GM12875 (cell line): ENCODE measurements around the gene PRR5L.

Experiments used
- H3K4me3 ChIP-seq: one replicate; pipeline ENCODE4 v1.5.1; 2011; ENCODE audit warnings: low read depth, low read length, control low read depth
- TF ChIP-seq, protein P1 (sequence below): IDR thresholded peaks from 2 replicates; pipeline ENCODE4 v1.5.1; 2011; ENCODE audit warnings: low read depth, mild to moderate bottlenecking, control low read depth, inconsistent platforms, low read length, moderate library complexity, borderline replicate concordance; ENCODE audit not compliant: insufficient read depth

The PRR5L gene

DNA sequence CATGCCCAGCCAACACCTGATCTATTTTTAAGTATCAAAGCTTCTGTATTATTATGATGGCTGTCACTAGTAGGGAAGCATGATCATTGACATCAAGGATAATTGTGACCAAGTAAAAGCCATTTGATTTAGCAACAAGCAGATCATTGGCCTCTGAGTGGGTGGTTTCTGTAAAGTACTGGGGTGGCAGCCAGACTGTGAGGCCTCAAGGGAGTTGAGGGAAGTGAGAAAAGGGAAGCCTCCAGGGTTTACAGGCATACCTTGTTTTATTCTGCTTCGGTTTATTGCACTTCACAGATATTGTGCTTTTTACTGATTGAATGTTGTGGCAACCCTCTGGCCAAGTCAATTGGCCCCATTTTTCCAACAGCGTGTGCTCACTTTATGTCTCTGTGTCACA, 60.1 kb downstream of the PRR5L start:
- TF ChIP-seq, protein P1, sequence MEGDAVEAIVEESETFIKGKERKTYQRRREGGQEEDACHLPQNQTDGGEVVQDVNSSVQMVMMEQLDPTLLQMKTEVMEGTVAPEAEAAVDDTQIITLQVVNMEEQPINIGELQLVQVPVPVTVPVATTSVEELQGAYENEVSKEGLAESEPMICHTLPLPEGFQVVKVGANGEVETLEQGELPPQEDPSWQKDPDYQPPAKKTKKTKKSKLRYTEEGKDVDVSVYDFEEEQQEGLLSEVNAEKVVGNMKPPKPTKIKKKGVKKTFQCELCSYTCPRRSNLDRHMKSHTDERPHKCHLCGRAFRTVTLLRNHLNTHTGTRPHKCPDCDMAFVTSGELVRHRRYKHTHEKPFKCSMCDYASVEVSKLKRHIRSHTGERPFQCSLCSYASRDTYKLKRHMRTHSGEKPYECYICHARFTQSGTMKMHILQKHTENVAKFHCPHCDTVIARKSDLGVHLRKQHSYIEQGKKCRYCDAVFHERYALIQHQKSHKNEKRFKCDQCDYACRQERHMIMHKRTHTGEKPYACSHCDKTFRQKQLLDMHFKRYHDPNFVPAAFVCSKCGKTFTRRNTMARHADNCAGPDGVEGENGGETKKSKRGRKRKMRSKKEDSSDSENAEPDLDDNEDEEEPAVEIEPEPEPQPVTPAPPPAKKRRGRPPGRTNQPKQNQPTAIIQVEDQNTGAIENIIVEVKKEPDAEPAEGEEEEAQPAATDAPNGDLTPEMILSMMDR = no peak

DNA sequence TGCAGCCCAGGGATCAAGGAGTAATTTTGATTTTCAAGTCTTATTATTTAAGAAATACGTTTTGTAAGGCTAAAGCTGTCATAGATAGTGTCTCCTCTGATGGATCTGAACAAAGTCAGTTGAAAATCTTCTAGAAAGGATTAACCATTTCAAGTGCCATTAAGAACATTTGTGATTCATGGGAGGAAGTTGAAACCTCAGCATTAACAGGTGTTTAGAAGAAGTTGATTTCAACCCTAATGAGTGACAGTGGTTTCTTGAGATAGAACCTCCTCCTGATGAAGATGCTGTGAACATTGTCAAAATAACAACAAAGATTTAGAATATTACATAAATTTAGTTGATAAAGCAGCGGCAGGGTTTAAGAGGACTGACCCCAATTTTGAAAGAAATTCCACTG, 61.7 kb downstream of the PRR5L start:
- no peak overlapping the region for H3K4me3 ChIP-seq
- TF ChIP-seq, protein P1 = no peak

More for the DNA sequence above, 60.1 kb downstream of the PRR5L start:
- no peak overlapping the region for H3K4me3 ChIP-seq

DNA sequence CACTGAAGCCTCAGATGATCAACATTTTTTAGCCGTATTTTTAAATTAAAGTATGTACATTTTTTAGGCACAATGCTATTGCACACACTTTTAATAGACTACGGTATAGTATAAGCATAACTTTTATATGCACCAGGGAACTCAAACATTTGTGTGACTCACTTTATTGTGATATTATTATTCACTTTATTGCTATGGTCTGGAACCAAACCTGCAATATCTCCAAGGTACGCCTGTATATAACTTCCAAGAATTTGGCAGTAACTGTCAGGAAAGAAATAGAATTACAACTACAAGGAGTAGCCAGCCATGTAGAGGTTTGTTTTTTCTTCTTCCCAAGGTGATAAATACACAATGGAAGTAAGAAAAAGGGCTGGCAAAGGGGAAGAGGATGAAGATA, 62.3 kb downstream of the PRR5L start:
- TF ChIP-seq, protein P1 = no peak
- no peak overlapping the region for H3K4me3 ChIP-seq

DNA sequence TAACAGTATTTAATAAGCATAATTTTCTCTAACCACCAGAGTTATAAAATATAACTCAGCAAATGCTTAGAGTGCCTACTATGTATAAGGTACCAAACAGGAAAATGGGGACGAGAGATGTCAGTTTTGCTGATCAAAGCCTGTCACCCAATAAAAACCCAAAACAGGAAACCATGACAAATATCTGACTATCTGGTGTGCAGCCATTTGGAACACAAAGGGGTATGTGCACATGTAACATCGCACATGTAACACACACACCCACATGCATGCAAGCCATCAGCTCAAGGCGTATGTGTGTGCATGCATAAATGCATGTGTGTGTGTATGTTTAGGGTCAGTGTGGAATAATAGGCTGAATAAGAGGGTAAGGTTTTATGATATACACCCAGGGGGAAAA, 64.2 kb downstream of the PRR5L start:
- H3K4me3 ChIP-seq = no peak overlapping the region
- TF ChIP-seq, protein P1 = no peak

DNA sequence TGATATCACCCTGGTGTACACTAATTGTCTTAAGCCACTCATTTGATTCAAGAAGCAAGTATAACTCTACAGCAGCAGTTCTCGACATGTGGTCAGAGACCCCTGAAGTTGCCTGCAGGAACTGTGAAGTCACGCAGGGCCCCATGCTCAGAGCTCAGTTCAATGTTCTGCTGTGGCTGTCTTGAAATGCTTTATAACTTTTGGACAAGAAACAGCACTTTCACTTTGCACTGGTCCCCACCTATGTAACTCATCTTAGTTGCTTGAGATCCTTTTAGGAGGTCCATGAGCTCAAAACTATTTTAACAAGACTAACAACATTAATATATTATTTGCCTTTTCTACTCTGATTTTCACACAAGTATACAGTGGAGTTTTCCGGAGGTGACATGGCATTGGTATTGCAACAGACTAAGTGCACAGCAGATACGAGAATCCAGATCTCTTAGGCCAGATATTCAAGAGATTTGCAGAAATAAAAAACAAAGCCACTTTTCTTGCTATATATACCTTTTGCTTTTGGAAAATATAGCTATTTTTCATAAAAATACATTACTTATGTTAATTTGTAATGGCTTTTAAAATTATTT, 64.8 kb downstream of the PRR5L start:
- TF ChIP-seq, protein P1 = no peak

DNA sequence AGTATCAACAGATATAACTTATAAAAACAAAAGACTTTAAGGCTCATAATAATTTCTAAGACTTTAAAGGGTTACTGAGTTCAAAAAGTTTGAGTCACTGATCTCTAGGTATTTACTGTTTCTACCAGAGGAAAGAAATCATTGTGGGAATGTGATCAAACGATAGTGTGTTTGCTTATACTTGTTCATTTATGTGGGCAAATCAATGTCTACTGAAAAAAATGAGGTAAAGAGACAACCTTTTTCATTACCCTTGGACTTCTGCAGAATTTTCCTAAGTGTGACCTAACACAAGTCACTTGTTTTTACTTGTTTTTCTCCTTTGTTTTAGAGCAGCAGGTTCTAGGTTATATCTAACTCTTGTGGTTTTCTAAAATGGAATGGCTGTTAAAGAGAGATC, 65.4 kb downstream of the PRR5L start:
- TF ChIP-seq, protein P1 = no peak
- no peak overlapping the region for H3K4me3 ChIP-seq

More for the DNA sequence above, 64.8 kb downstream of the PRR5L start:
- no peak overlapping the region for H3K4me3 ChIP-seq

DNA sequence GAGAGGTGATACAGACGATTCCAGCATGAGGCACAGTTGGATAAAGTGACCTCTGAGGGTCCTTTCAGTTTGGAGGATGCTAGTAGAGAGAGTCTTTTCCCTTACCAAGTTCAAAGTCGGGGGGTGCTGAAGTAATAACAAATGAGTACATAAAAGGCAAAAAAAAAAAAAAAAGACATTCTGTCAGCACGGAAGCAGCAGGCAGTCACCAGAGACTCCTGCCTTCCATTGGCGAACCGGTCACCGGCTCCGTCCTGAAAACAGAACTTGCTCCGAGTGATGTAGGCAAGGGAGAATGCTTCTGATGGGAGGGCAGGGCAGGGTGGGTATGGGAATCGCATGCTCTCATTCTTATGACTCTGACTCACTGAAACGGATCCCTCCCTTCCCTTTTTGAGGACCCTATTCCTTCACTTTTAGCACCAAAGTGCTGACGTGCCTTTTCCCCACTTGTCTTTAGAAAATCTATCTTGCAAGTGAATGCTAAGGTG, 65.9 kb downstream of the PRR5L start:
- H3K4me3 ChIP-seq = no peak overlapping the region
- TF ChIP-seq, protein P1 = no peak
